ENCODE data around the gene ATP6V1B1.
A peak's percentile ranks its signal among the peaks of the same experiment; 100 is the strongest.

ATP6V1B1 gene

GRCh38 chr2:70964133-70964532, 28.4 kb downstream of the ATP6V1B1 start:
- no peak for TF ChIP-seq CTCF (IDR thresholded peaks at IDR 0.05; ENCODE audit: control extremely low read depth, extremely low read depth, low read depth, missing control alignments)
- POLR2A ChIA-PET, result interaction anchor here (0.5 kb wide), 1 partner anchor 643 kb away, joined by 3 read pairs; no protein-coding TSS in a partner anchor
- CTCF ChIA-PET, result interaction anchor here (0.9 to 9.7 kb wide), 14 partner anchors 11 to 192 kb away, joined by 3 to 172 read pairs (median 5); partner anchors contain the start of gene ANKRD53
- DNase-seq (ENCODE audit: extremely low spot score), result no peak

DNA sequence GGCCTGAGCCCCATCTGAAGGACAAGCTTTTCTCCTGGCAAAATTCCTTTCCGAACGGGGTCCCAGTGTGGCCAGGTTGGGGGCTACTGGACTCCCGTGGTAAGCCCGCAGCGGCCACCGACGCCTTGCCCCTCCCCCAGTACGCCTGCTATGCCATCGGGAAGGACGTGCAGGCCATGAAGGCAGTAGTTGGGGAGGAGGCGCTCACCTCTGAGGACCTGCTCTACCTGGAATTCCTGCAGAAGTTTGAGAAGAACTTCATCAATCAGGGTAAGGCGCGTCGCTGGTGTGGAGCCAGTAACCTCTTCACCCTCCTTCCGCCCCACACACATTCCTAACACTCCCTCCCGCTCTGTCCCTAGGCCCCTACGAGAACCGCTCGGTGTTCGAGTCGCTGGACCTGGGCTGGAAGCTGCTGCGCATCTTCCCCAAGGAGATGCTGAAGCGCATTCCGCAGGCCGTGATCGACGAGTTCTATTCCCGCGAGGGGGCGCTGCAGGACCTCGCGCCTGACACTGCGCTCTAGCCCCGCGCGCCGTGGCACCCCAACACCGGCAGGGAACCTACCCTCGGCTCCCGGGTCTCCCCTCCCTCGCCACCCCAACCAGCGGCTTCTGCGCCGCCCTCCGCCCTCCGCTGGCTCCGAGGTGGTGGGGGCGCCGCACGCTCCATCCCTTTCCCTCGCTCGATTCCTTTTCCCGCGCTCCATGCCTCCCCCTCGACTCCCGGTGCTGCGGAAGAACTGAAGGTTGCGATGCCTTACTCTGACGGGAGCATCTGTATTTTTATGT, 29.1 kb downstream of the ATP6V1B1 start:
- DNase-seq (ENCODE audit: extremely low spot score), result peak; percentile 89
- POLR2A ChIA-PET, result no interaction called here
- TF ChIP-seq CTCF (IDR thresholded peaks at IDR 0.05; ENCODE audit: control extremely low read depth, extremely low read depth, low read depth, missing control alignments), result peak; percentile 97
- CTCF ChIA-PET, result interaction anchor here (0.9 to 9.7 kb wide), 18 partner anchors 12 to 192 kb away, joined by 3 to 172 read pairs (median 4); partner anchors contain the start of gene ANKRD53

GRCh38 chr2:70965506-70965905, 29.8 kb downstream of the ATP6V1B1 start:
- POLR2A ChIA-PET, result interaction anchor here (0.6 kb wide), 1 partner anchor 21 kb away, joined by 6 read pairs; no protein-coding TSS in a partner anchor
- no peak for TF ChIP-seq CTCF (IDR thresholded peaks at IDR 0.05; ENCODE audit: control extremely low read depth, extremely low read depth, low read depth, missing control alignments)
- DNase-seq (ENCODE audit: extremely low spot score), result no peak
- CTCF ChIA-PET, result interaction anchor here (0.9 to 9.7 kb wide), 9 partner anchors 13 to 96 kb away, joined by 3 to 172 read pairs (median 7); partner anchors contain the start of gene ANKRD53

GRCh38 chr2:70966681-70967080, 31.0 kb downstream of the ATP6V1B1 start:
- no peak for DNase-seq (ENCODE audit: extremely low spot score)
- ChIA-PET POLR2A (no interaction called here), CTCF (interaction anchor here (1.0 to 9.7 kb wide), 11 partner anchors 14 to 104 kb away, joined by 4 to 172 read pairs (median 6); partner anchors contain the start of genes ANKRD53 and TEX261)
- no peak for TF ChIP-seq CTCF (IDR thresholded peaks at IDR 0.05; ENCODE audit: control extremely low read depth, extremely low read depth, low read depth, missing control alignments)

DNA sequence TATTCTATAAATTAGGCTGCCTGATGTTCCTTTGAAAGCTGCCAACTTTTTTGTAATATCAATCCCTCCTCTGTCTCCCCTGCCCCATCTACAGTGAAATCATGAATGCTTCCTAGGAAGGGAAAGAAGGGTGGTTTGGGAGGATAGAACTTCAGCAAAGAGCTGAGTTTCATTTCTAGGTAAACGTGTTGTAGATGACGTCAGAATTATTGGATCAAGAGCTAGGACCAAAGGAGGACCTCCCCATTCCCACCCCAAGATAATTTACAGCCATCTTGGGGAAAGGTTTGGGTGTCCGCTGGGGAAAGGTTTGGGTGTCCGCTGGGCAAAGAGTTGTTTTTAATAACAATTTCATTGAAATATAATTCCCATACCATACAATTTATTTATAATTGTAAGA, 31.5 kb downstream of the ATP6V1B1 start:
- DNase-seq (ENCODE audit: extremely low spot score), result no peak
- ChIA-PET CTCF (interaction anchor here (1.0 to 9.7 kb wide), 9 partner anchors 13 to 104 kb away, joined by 4 to 172 read pairs (median 6); partner anchors contain the start of genes ANKRD53 and TEX261), POLR2A (no interaction called here)
- no peak for TF ChIP-seq CTCF (IDR thresholded peaks at IDR 0.05; ENCODE audit: control extremely low read depth, extremely low read depth, low read depth, missing control alignments)

- ChIA-PET CTCF (interaction anchor here (1.0 to 16.4 kb wide), 5 partner anchors 10 to 29 kb away, joined by 3 to 172 read pairs (median 4); no protein-coding TSS in a partner anchor), POLR2A (no interaction called here)
- no peak for DNase-seq (ENCODE audit: extremely low spot score)
- TF ChIP-seq CTCF (IDR thresholded peaks at IDR 0.05; ENCODE audit: control extremely low read depth, extremely low read depth, low read depth, missing control alignments), result no peak
Measured at GRCh38 chr2:70974592-70974991, 38.9 kb downstream of the ATP6V1B1 start.

Measured in GM10248 (cell line).